HT1080 (cell line): Measurements from ENCODE around the gene DMPK. TPM values are rescaled to one million over a fixed set of nuclear protein-coding genes. Genes with fewer than 3 reads are reported as not detected.

Source experiments
- DNase-seq: peaks from one replicate; pipeline ENCODE4 v3.0.0-alpha.2; 2015; ENCODE audit warnings: low read depth
- total RNA-seq: library from RNA; depleted of rRNA; stranded (reverse); fragments of >200 nt; shearing (Covaris generic); gene quantifications from 2 replicates; pipeline ENCODE4 v1.2.3, GENCODE V29; 2014

DMPK gene
- total RNA-seq, 1 experiment from 2014 or later = 7.0 TPM

- DNase-seq = peak; percentile 79
These were observed 11.8 kb downstream of the DMPK start for GRCh38 chr19:45770192-45771101.

GRCh38 chr19:45769821-45770191 lies 12.5 kb downstream of the DMPK start:
- DNase-seq = no peak

- DNase-seq = peak; percentile 98
These were observed 13.1 kb downstream of the DMPK start, which contains the start of gene SIX5 for GRCh38 chr19:45768984-45769782. TSS of gene SIX5 (minus strand) at chr19:45769252. CDS start at chr19:45768844, 408 bp downstream.

GRCh38 chr19:45768655-45768983 lies 13.7 kb downstream of the DMPK start:
- no peak for DNase-seq

- peak; percentile 56 for DNase-seq
These were observed 14.2 kb downstream of the DMPK start for GRCh38 chr19:45767881-45768654.

- DNase-seq = peak; percentile 72
These were observed 14.8 kb downstream of the DMPK start for GRCh38 chr19:45767410-45767880.

GRCh38 chr19:45766869-45767346 lies 15.4 kb downstream of the DMPK start:
- DNase-seq = no peak

GRCh38 chr19:45766296-45766868 lies 15.9 kb downstream of the DMPK start:
- DNase-seq = no peak

GRCh38 chr19:45765702-45766295 lies 16.5 kb downstream of the DMPK start:
- no peak for DNase-seq

- DNase-seq = no peak
These were observed 17.2 kb downstream of the DMPK start for GRCh38 chr19:45764945-45765701.

GRCh38 chr19:45764475-45764874 lies 17.8 kb downstream of the DMPK start:
- no peak for DNase-seq

- no peak for DNase-seq
These were observed 18.5 kb downstream of the DMPK start for GRCh38 chr19:45763691-45764294.

GRCh38 chr19:45762870-45763631 lies 19.2 kb downstream of the DMPK start:
- no peak for DNase-seq

- DNase-seq = no peak
These were observed 20.6 kb downstream of the DMPK start for GRCh38 chr19:45761714-45762113.

GRCh38 chr19:45758921-45759320 lies 23.4 kb downstream of the DMPK start:
- DNase-seq = no peak

- no peak for DNase-seq
These were observed 24.6 kb downstream of the DMPK start for GRCh38 chr19:45757695-45758094.

- DNase-seq = no peak
These were observed 28.0 kb downstream of the DMPK start for GRCh38 chr19:45754323-45754722.

- DNase-seq = no peak
These were observed 28.7 kb downstream of the DMPK start for GRCh38 chr19:45753548-45753947.

GRCh38 chr19:45752639-45753038 lies 29.7 kb downstream of the DMPK start:
- DNase-seq = peak; percentile 43
